Smooth muscle cell of bladder (primary cell): Measurements from ENCODE around the gene H2AZ1. TPM values are rescaled to one million over a fixed set of nuclear protein-coding genes. Genes with fewer than 3 reads are reported as not detected.

ENCODE experiments used
- total RNA-seq: library from RNA; depleted of rRNA; stranded (reverse); fragments of >200 nt; gene quantifications from 2 replicates; pipeline ENCODE4 v1.2.3, GENCODE V29; 2014

H2AZ1 gene
- total RNA-seq, result 120 and 132 TPM in 2 replicates

DNA sequence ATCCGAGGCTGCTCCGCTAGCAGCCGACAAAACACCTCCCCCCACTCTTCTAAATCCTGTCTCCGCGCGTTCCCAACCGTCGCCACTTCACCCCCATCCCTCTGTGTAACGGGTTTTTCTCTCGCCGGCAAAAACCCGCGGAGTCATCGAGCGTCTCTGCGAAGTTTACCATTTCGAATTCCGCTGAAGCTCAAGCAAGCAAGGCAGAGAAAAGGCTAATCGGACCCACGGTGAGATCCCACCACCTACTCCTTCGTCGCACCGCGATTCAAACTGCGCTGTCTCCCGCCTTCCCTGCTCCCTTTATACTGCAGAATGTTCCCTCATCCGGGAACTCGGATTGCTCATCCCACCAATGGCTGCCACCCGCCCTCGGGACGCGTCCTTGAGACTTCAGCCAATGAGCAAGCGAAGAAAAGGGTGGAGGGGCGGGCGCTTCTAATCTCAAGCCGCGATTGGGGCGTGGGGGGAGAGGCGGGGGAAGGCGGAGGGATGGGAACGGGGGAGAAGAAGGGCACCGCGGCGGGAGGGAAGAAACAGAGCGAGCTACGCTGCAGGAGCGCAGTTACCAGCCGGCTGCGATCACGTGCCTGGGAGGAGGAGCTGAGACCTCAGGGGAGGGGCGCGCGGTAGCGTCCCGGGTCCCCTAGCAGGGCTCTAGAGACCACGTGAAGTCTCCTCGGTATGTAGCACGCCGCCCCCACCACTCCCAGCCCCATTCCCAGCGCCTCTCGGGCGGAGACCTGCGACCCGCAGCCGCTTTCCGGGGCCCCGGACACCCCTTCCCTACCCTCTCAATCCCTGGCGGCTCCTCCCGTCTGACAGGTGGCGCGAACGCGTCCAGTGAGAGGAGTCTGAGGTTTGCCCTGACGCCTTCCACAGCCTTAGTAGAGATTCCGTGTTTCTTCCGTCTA, at the start of gene H2AZ1:
Gene H2AZ1 (minus strand): TSS at position 277 of the 914 bp plus-strand sequence. CDS start 105 bp downstream, at position 172.

DNA sequence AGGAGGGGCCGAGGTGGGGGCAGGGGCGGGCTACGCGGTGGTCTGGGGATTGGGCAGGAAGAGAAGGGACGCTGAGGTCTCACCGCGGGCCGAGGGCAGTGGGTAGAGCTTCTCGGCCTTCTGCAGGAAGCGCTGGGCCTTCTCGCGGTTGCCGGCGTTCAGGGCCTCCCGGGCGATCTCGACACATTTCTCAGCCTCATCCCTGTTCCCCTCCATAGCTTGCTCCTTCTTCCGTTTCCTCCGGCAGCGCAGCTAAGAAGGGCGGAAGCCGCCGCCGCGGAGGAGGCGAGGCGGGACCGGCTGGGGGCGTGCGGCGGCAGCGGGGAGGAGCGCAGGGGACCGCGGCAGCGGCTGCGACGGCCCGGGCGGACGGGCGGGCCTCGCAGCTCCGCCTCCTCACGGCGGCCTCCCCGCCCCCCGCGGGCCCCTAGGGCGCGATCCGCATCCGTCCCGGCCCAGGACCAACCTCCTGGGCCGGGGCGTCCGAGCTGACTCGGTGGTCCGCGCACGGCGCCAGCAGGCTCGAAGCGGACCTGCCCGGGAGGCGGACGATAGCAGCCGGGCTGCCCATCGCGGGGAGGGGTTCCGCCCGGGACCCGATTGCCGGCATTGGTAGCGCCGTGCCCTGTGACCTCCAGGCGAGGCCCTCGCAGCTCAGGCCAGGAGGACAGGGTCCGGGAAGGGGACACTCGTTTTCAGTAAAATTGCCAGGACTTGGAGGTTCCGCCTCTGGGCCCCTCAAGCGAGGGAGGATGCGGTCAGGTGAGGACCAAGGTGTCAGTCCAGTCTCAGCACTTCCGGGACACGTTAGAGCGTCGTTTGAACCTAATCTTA, 3.5 kb downstream of the H2AZ1 start, which contains the start of gene DNAJB14:
Gene DNAJB14 (minus strand): TSS at position 263 of the 834 bp plus-strand sequence. CDS start 47 bp downstream, at position 216.

Other genes with a start within 250 kb of the H2AZ1 start
- gene DAPP1, start 133.4 kb downstream of the H2AZ1 start, total RNA-seq, result 0.09 TPM in 1 of 2 replicates, not detected in the other
- gene LAMTOR3, start 55.8 kb downstream of the H2AZ1 start, total RNA-seq, result 19.5 and 27.5 TPM in 2 replicates
- 31.9 and 45.4 TPM in 2 replicates for gene DNAJB14, start 3.7 kb downstream of the H2AZ1 start, total RNA-seq
- gene DDIT4L, start 240.2 kb upstream of the H2AZ1 start, total RNA-seq, result 4.6 and 5.9 TPM in 2 replicates